ENCODE results near the gene MYO9A.
"Not testable (repeated sequence)": the region's sequence is repeated elsewhere in the genome, so short reads cannot be mapped to it uniquely, and the experiment has no call there.

Gene MYO9A

GRCh38 chr15:72042865-72043264 is 75.1 kb downstream of the MYO9A start:
- no peak for DNase-seq (ENCODE audit: low read depth)

DNA sequence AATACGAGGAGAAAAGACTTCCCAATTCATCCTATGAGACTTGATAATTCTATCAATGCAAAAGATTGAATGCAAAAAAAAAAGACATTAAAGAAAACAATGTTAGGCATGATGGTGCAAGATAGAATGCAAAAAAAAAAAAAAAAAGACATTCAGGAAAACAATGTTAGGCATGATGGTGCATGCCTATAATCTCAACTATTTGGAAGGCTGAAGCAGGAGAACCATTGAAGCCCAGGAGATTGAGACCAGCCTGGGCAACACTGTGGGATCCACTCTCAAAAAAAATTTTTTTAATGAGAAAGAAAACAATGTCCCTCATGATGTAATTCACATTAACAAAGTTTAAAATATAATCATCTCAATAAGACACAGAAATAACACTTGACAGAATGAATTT is 75.9 kb downstream of the MYO9A start:
- no peak for DNase-seq (ENCODE audit: low read depth)

GRCh38 chr15:72037321-72037720 is 80.6 kb downstream of the MYO9A start:
- DNase-seq (ENCODE audit: low read depth), result no peak

DNA sequence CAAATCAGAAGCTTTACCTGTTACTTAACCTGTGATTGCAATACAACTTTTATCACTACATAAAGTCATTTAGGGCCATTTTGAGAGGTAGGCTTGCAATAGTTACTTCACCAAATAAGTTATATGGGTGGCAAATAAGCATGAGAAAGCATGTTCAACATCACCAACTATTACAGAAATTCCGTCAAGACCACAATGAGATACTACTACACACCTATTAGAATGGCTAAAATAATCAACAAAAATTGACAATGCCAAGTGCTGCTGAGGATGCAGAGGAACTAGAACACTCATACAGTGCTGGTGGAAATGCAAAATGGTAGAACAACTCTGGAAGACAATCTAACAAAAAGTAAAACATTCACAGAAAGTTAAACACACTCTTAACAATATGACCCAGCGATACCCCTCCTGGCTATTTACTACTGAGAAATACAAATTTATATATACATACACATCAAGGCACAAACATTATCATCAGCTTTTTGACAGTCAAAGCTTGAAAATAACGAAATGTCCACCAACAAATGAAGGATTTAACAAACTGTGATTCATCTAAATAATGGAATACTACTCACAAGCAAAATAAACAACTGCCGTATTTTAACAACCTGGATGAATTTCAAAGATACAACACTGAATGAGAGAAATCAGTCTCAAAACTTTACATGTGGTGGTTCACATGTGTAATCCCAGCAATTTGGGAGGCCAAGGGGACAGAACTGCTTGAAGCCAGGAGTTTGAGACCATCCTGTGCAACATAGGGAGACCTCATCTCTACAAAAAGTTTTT is 82.9 kb downstream of the MYO9A start:
- DNase-seq (ENCODE audit: low read depth), result no peak

DNA sequence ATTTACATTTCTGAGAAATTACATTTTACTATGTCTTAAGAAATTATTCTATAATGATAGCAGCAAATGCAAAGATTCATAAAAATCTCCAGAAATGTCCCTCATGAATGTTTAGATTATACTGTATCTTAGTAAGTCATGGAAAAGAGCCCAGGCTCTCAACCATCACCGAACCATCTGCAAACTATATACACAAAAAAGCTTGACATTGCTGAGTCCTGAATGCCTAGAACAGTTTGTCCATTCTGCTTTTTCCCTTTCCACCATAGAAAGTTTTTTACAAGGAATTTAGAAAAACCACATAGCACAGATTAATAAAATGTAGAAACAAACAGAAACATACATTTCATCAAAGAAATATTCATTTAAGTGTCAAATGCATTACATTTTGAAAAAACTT is 83.6 kb downstream of the MYO9A start:
- no peak for DNase-seq (ENCODE audit: low read depth)

- no peak for DNase-seq (ENCODE audit: low read depth)
Observed at GRCh38 chr15:72033711-72034110, 84.2 kb downstream of the MYO9A start.

DNA sequence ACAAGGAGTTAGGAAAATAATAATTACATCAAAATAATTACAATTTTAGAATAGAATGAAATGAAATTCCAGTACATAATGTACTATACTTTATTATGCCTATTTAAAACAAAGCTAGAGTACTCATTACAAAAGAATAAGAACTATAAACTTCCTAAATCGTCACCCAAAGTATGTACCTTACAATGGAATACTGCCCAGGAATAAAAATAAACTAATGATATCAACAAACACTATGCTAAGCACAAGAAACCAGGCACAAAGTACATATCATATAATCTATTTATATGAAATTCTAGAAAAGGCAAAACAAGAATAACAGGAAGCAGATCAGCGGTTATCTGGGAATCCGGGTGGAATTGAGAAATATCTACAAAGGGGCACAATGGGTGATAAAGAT is 84.7 kb downstream of the MYO9A start:
- no peak for DNase-seq (ENCODE audit: low read depth)

GRCh38 chr15:72021604-72022003 is 96.3 kb downstream of the MYO9A start:
- no peak for DNase-seq (ENCODE audit: low read depth)

DNA sequence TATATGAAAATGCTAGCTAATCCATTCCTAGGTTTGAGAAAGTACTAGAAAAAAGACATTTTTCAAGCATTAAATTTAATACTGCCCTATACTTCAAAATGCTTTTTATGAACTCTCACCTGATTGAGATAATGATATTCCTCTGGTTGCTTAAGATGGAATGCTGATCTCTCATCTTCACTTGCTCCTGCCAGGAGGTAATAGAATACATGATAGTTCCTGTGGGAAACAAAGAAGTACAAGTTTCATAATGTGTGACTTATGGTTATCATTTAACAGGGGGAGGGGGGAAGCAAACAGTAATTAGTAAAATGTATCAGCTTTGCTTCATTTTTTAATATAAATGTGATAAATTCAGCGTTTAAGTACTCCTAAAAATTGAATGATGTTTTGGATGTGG is 97.2 kb downstream of the MYO9A start:
- no peak for DNase-seq (ENCODE audit: low read depth)

DNA sequence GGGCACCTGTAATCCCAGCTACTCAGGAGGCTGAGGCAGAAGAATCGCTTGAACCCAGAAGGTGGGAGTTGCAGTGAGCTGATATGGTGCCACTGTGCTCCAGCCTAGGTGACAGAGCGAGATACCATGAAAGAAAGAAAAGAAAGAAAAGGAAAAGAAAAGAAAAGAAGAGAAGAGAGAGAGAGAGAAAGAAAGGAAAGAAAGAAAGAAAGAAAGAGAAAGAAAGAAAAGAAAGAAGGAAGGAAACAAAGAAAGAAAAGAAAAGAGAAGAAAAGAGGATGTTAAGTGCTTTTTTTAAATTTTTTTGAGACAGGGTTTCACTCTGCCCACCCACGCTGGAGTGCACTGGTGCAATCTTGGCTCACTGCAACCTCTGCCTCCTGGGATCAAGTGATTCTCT is 103.4 kb downstream of the MYO9A start:
- DNase-seq (ENCODE audit: low read depth), result not testable (repeated sequence)

DNA sequence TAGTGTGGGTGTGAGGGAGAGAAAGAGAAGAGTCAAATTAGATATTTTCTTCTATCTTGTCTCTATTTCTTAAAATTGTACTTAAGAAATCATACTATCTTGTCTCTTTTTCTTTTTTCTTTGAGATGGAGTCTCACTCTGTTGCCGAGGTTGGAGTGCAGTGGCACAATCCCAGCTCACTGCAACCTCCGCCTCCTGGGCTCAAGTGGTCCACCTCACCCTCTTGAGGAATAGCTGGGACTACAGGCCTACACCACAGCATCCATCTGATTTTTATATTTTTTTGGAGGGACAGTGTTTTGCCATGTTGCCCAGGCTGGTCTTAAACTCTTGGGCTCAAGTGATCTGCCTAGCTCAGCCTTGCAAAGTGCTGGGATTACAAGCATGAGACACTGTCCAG is 104.2 kb downstream of the MYO9A start:
- DNase-seq (ENCODE audit: low read depth), result no peak

GRCh38 chr15:72011302-72011942 is 106.5 kb downstream of the MYO9A start:
- no peak for DNase-seq (ENCODE audit: low read depth)

DNA sequence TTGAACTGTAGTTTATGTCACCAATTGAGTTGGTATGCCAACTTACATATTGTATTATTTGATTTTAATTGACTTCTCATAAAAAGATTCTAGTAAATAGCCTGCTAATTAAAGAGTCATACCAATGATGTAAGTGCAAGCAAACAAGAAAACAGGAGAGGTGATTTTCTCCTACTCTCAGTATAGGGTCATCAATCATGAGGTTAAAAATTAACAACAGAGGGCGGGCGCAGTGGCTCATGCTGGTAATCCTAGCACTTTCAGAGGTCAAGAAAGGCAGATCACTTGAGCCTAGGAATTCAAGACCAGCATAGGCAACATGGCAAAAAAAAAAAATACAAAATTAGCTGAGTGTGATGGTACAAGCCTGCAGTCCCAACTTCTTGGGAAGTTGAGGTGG is 108.7 kb downstream of the MYO9A start:
- DNase-seq (ENCODE audit: low read depth), result no peak

GRCh38 chr15:72006382-72006781 is 111.6 kb downstream of the MYO9A start:
- no peak for DNase-seq (ENCODE audit: low read depth)

DNA sequence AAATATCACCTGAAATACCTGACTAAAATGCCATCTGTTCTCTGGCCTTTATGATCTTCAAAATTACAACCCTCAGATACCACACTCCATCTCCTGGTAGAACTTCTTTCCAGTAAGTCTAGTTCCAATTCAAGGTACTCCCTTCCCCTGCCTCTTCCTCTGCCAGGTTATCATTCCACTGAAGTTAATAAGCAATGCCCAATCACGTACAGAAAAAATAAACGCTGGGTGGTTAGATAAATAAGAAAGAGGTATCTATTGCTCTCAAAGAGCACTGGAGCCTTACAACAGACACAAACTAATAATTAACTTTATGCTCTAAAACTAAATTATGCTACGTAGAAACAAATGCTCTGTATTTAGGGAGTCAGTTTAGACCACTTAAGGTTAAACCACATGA is 112.5 kb downstream of the MYO9A start:
- DNase-seq (ENCODE audit: low read depth), result no peak

DNA sequence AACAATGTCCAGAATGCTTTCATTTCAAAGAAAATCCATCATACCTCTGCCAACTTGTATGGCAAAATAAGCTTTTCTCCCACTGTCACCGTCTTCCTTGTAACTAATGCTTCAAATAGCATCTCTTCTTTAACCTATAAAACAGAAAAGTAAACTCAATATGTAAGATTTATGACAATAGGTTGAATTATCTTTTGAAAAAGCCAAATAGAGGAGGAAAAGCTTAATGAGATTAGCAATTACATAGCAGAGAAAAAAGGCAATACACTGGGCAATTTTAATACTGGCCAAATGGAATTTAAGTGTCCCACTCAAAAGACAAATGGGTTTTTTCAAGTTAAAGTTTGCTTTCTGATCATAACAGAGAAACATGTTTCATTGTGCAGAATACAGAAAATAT is 118.1 kb downstream of the MYO9A start:
- DNase-seq (ENCODE audit: low read depth), result no peak

- not testable (repeated sequence) for DNase-seq (ENCODE audit: low read depth)
Observed at GRCh38 chr15:71998717-71999116, 119.2 kb downstream of the MYO9A start.

DNA sequence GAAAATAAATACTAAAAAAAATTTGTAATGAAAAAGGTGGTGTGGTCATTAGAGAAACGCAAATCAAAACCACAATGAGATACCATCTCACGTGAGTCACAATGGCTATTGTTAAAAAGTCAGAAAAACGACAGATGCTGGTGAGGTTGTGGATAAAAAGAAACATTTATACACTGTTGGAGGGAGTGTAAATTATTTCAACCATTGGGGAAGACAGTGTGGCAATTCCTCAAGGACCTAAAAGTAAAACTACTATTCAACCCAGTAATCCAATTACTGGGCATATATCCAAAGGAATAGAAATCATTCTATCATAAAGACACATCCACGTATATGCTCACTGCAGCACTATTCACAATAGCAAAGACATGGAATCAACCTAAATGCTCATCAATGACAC is 120.3 kb downstream of the MYO9A start:
- no peak for DNase-seq (ENCODE audit: low read depth)

DNA sequence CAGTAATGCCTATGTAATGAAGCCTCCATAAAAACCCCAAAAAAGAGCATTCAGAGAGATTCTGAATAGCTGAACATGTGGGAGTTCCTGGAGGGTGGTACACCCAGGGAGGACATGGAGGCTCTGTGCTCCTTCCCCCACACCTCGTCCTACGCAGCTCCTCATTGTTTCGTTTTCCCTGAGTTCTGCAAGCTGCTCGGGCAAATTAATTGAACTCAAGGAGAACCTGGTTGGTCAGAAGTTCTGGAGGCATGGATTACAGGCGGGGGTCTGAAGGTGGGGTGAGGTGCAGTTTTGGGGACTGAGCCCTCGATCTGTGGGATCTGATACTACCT is 142.2 kb downstream of the MYO9A start:
- DNase-seq (ENCODE audit: low read depth), result no peak

- DNase-seq (ENCODE audit: low read depth), result no peak
Observed at GRCh38 chr15:71974211-71974610, 143.7 kb downstream of the MYO9A start.

- no peak for DNase-seq (ENCODE audit: low read depth)
Observed at GRCh38 chr15:71973366-71973765, 144.6 kb downstream of the MYO9A start.

- no peak for DNase-seq (ENCODE audit: low read depth)
Observed at GRCh38 chr15:71971905-71972304, 146.0 kb downstream of the MYO9A start.

- DNase-seq (ENCODE audit: low read depth), result no peak
Observed at GRCh38 chr15:71970435-71970834, 147.5 kb downstream of the MYO9A start.

GRCh38 chr15:71962537-71962936 is 155.4 kb downstream of the MYO9A start:
- no peak for DNase-seq (ENCODE audit: low read depth)
